DMS53 treated with DMSO at 0.1 percent for 48 hours (cell line): ENCODE data around the gene PPP1R12B.
A peak's percentile ranks its signal among the peaks of the same experiment; 100 is the strongest.

Experiments
- DNase-seq: peaks from one replicate; lab custom pipeline; 2025; ENCODE audit not compliant: unreplicated experiment; lab: John Stamatoyannopoulos, UW

PPP1R12B gene, protein sequence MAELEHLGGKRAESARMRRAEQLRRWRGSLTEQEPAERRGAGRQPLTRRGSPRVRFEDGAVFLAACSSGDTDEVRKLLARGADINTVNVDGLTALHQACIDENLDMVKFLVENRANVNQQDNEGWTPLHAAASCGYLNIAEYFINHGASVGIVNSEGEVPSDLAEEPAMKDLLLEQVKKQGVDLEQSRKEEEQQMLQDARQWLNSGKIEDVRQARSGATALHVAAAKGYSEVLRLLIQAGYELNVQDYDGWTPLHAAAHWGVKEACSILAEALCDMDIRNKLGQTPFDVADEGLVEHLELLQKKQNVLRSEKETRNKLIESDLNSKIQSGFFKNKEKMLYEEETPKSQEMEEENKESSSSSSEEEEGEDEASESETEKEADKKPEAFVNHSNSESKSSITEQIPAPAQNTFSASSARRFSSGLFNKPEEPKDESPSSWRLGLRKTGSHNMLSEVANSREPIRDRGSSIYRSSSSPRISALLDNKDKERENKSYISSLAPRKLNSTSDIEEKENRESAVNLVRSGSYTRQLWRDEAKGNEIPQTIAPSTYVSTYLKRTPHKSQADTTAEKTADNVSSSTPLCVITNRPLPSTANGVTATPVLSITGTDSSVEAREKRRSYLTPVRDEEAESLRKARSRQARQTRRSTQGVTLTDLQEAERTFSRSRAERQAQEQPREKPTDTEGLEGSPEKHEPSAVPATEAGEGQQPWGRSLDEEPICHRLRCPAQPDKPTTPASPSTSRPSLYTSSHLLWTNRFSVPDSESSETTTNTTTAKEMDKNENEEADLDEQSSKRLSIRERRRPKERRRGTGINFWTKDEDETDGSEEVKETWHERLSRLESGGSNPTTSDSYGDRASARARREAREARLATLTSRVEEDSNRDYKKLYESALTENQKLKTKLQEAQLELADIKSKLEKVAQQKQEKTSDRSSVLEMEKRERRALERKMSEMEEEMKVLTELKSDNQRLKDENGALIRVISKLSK

DNA sequence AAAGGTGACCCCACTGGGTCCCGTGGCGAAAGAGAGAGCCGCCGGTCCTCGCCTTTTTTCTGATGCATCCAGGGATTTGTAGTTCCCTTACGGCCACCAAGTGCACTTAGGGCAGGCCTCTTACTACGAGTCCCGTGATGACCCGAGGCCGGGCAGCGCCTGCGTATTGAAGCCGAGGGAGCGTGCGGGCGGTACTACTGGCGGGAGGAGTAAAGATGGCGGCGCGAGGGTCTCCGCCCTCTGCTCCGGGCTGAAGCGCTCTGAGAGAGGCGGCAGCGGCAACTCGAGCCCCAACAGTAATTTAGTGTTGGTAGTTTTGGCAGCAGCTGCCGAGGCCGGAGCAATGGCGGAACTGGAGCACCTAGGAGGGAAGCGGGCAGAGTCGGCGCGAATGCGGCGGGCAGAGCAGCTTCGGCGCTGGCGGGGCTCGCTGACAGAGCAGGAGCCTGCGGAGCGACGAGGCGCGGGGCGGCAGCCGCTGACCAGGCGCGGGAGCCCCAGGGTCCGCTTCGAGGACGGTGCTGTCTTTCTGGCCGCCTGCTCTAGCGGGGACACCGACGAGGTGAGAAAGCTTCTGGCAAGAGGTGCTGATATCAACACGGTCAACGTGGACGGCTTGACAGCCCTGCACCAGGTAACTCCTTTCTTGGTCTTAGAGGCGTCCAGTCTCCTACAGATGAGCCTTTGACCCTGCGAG lies at the start of gene PPP1R12B:
Gene PPP1R12B (plus strand): TSS at position 191 of the 697 bp plus-strand sequence. CDS start 153 bp downstream, at position 344.
- DNase-seq, result peak; percentile 99

DNA sequence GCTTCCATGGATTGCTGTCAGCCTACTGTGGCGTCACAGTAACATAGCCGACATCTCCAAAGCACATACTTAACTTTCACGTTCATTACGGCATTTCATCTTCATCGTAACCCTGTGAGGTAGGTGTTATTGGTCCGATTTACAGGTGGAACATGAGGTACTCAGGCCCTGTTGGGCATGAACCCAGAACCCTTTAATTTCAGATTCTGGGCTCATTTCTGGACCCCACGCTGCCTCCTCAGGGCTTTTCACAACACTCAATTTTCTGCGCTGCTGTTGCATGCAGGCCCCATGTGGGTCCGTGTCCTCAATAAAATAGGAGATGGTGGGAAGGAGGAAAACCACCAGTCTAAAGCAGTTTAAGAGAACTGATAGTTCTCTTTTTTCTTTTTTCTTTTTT lies 46.3 kb upstream of the PPP1R12B start:
- DNase-seq, result no peak

DNA sequence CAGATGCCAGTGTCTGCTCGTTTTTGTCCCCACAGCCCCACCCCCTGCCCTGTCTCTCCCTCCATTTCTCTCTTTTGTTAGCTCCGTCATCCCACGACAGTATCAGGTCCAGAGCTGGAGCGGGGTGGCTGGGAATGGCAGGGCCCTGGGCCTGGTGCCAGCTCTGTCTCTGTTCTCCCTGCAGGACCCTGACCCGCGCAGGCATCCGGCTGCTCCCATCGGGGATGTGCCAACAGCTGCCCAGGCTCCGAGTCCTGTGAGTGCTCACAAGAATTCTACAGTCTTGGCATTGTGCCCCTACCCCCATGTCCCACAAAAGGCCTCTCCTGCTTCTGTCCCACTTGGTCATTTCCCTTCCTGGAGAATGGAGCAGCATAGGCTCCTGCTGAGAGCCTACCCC lies 44.1 kb upstream of the PPP1R12B start:
- DNase-seq, result no peak

DNA sequence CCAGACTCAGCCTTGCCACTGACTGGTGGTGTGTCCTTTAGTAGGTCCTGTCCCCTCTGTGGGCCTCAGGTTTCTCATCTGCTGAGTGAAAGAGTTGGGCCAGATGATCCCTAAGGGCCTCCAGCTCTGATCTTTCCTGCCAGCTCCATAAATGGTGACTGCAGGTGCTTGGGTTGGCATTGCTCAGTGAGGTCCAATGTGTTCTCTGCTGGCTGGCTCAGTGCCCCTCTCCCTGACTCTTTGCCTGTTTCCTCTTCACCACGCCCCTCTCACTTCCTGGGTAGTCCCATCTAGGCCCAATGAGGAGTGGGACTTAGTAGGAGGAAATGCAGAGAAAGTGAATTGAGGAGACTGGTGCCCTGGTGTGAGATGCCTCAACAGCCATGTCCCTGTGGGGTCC lies 43.3 kb upstream of the PPP1R12B start:
- no peak for DNase-seq

DNA sequence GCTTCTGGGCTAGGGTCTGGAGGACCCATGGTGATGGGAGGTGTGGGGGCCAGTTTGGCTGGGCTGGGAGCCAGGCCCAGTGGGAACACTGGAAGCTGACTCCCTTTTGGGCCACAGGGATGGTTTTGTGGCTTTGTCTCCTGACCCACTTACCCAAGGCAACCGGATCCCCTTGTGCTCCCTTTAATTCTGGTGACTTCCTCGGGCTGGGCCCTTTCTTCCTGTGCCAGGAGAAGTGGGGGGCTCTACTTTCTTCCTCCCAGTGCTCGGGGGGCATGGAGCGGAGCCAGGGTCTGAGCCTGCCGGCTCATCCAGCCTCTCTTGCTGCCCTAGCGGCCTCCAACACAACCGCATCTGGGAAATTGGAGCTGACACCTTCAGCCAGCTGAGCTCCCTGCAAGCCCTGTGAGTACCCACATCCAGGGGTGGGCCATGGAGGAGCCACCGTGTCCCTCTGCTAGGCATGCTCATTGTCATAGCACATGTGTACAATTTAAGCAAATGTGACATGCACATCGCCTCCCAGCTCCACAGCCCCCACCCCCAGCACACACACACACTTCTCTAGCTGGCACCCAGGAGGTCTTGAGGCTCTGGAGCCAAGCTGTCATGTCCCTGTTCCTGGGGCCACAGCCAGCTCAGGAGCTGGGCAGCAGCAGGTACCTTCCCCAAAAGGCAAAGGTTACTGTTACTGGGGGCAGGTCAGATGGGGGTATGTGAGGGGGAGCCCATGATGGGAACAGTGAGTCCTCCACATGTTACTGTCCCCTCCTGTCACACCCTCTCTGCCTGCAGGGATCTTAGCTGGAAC lies 41.8 kb upstream of the PPP1R12B start:
- DNase-seq, result no peak

DNA sequence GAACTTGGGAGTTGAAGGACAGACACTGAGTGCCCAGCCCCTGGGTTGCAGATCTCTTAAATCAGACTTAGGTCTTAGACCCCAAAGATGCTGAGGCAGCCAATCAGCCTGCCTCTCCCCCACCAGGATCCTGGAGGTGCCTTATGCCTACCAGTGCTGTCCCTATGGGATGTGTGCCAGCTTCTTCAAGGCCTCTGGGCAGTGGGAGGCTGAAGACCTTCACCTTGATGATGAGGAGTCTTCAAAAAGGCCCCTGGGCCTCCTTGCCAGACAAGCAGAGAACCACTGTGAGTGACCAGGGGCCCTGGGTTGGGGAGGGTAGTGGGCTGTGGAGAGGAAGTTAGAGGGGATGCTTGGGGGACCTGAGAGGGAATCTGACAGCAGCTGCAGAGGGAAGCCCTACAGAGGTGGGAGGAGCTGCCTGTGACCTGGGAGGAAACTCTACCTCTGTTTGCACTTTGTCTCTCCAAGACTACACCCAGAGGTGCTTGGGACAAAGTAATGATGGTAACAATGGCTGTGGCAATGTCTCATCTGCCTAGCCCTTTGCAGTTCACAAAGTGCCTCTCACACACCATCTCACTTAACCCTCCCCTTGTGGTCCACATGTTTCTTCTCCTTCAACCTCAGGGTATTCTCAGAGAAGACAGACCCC lies 38.3 kb upstream of the PPP1R12B start:
- no peak for DNase-seq

DNA sequence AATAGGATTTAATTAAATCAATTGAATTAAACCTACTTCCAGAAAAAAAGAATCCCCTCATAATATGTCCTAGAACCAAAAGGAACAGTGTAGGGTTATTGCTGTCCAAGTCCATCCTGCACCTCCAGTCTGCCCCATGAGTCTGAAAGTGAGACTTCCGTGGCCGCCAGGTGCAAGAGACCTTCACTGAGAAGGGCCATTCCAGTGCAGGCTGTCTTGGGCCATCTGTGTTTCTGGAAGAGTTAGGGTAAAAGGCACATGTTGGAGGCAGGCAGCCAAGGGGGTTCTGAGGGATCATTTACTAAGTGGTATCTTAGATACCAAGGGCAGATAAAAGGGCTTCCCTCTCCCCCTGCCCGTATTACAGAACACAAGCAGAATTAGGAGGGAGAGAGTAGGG lies 37.8 kb upstream of the PPP1R12B start:
- DNase-seq, result no peak

DNA sequence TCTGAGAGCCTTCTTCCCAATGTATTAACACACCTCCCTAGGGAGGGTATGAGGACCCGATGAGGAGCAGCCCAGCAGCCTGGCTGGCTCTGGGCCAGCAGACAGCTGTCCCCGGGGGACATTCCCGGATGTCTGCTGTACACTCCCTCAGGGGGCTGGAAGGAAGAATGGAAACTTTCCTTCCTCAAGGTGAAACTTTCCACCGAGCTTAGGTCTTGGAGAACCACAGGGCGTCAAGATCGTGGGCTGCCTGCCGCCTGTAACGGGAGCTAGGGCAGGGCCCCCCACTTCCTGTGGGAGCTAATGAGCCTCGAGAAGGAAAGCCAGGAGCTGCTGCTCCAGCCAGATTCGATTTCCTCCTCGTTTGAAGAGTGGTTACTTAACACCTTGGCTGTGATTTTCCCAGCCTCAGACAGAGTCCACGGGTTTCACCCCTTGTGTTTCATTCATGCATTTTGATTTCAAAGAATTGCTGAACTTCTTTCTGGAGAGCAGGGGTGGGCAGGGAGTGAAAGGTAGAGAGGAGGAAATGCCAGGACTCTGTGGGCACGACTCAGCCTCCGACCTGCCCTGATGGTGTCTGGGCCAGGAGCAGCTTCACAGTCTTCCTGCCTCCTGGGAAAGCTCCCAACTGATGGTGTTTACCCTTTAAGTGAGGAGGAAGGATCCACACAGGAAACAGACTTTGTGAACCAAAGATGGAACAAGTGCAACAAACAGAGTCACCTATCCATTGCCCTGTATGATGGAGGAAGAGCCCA lies 36.4 kb upstream of the PPP1R12B start:
- no peak for DNase-seq

DNA sequence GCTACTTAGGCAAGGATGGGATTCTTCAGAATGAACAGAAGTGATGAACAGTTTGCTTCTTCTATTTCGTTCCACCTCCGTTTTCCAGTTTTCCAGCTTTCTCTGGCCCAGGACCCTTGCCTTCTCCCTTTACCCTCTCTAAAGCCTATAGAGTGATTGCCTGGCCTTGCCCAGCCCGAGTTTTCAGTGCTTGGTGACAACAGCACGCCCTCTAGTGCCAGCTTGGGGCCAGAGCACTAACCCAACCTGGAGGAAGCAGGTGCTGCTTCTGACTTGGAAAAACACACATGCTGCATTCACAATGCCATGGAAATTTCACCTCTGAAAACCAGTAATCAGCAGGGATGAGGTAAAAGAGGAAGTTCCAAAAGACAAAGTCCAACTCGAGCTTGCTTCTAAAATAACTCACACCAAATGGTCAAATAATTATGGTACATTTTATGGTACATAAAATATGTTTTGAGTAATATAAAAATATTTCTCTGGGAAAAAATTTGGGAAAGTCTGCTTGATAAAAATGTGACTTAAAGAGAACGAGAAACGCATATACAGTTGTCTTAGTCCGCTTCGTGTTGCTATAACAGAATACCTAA lies 32.8 kb upstream of the PPP1R12B start:
- peak; percentile 90 for DNase-seq

DNA sequence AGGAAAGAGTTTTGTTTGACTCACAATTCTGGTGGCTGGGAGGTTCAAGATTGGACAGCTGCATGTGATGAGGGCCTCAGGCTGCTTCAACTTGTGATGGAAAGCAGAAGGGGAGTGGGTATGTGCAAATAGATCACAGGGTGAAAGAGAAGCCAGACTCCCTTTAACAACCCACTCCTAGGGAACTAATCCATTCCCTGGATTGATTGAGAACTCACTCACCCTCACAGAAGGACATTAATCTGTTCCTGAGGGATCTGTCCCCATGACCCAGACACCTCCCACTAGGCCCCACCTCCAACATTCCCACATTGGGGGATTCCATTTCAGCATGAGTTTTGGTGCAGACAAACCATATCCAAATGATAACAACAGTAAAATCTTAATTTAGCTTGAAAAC lies 32.3 kb upstream of the PPP1R12B start:
- DNase-seq, result no peak

DNA sequence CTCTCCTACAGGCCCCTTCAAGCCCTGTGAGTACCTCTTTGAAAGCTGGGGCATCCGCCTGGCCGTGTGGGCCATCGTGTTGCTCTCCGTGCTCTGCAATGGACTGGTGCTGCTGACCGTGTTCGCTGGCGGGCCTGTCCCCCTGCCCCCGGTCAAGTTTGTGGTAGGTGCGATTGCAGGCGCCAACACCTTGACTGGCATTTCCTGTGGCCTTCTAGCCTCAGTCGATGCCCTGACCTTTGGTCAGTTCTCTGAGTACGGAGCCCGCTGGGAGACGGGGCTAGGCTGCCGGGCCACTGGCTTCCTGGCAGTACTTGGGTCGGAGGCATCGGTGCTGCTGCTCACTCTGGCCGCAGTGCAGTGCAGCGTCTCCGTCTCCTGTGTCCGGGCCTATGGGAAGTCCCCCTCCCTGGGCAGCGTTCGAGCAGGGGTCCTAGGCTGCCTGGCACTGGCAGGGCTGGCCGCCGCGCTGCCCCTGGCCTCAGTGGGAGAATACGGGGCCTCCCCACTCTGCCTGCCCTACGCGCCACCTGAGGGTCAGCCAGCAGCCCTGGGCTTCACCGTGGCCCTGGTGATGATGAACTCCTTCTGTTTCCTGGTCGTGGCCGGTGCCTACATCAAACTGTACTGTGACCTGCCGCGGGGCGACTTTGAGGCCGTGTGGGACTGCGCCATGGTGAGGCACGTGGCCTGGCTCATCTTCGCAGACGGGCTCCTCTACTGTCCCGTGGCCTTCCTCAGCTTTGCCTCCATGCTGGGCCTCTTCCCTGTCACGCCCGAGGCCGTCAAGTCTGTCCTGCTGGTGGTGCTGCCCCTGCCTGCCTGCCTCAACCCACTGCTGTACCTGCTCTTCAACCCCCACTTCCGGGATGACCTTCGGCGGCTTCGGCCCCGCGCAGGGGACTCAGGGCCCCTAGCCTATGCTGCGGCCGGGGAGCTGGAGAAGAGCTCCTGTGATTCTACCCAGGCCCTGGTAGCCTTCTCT lies 30.3 kb upstream of the PPP1R12B start:
- no peak for DNase-seq

DNA sequence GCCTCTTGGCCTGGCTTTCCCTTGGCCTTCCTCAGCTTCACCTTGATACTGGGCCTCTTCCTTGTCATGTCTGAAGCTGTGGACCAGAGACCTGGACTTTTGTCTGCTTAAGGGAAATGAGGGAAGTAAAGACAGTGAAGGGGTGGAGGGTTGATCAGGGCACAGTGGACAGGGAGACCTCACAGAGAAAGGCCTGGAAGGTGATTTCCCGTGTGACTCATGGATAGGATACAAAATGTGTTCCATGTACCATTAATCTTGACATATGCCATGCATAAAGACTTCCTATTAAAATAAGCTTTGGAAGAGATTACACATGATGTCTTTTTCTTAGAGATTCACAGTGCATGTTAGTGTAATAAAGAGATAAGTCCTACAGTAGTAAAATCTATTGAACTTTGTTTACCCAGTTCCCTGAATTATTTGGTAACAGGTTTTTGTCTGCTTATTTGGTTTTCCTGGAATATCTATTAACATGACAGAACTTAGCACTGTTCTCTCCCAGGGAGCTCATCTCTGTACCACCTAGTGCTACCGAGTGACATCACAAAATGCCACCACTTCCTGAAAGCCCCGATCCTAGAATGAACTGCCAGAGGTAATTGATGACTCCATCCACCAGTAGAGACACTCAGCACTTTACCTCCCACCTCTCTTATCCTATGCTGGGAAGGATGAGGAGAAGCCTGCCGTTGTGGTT lies 29.0 kb upstream of the PPP1R12B start:
- no peak for DNase-seq

DNA sequence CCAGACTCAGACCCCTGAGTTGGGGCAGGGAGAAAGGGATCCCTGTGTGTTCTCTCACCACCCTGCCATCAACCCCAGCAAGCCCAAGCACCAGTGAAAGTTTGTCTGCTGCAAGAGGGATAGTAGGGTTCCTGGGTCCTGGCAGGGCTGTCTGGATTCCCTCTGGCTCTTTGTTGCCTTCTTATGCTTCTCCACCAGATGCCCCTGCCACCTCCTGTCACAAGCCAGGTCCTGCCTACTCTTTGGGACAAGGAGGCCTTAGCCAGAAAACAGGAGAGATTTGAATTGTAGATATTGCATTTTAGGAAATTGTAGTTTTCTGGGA lies 28.5 kb upstream of the PPP1R12B start:
- no peak for DNase-seq

DNA sequence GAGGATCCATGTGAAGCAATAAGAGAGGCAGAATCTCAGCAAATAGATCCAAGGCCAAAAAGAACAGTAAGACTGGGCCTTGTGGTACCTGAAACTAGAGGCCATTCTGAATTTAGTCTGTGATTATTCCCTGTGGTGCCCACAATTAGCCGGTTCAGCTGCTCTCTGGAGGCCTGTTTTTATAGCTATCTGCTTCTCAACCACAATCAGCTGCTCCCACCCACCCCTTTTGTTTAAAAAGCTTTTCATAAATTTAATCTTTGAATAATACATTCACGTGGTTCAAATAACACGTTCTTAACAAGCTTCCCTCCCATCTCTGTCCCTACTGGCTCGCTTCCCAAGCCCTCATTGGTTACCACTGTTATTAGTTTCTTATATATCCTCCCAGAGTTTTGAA lies 24.8 kb upstream of the PPP1R12B start:
- no peak for DNase-seq

DNA sequence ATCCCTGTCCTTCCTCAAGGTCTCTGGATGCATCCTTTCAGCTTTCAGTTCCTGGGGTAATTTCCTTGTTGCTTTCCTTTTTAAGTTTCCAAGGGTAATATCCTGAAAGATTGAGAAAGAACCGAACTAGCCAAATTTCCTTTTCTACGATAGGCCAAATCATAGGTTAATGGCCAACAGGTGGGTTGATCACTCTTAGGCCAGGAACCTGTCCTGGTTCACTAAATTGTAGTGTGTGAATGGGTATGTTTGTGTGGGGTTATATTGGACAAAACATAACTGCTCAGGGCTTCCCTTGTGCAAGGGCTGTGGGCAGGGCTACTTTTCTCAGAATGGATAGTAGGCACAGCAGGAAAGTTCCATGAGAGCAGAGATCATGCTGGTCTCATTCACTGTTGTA lies 23.9 kb upstream of the PPP1R12B start:
- no peak for DNase-seq

DNA sequence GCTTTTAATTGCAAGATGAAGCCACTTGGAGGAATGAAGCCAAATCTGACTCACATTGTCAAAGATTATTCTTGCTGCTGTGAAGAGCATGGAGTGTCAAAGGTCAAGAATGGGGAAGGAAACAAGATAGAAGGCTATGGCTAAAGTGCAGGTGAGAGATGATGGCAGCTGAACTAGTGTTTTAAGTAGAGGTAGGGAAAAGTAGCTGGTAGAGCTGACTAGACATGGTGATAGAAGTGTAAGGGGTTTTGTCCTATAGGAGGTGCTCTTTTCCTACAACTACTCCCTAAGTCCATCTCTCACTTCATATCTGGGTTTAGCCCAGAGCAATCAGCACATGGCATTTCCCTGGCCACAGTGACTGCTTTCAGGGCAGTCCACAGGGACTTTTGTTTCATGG lies 18.6 kb upstream of the PPP1R12B start:
- DNase-seq, result no peak

DNA sequence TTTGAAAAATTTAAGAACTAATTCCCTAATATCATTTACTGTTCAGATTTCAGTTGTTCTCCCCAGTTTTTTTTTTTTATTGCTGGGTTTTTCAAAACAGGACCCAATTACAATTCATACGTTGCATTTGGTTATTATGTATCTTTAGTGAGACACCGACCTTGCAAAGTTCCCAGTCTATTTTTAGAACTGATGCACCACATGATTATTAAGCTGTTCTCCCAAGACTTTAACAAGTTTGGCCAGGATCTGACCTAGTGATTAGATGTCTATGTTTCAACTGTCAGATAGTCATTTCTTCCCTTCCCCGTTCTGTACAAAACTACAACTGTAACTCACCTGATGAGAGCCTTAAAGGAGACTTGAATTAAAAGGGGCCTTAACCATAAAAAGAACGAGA lies 14.6 kb upstream of the PPP1R12B start:
- DNase-seq, result no peak
